ENCODE data around the gene HRC. TPM values are rescaled to one million over a fixed set of nuclear protein-coding genes. Genes with fewer than 3 reads are reported as not detected.
A peak's percentile ranks its signal among the peaks of the same experiment; 100 is the strongest.
"Not testable (repeated sequence)": the region's sequence is repeated elsewhere in the genome, so short reads cannot be mapped to it uniquely, and the experiment has no call there.

The HRC gene
- not detected for polyA plus RNA-seq

DNA sequence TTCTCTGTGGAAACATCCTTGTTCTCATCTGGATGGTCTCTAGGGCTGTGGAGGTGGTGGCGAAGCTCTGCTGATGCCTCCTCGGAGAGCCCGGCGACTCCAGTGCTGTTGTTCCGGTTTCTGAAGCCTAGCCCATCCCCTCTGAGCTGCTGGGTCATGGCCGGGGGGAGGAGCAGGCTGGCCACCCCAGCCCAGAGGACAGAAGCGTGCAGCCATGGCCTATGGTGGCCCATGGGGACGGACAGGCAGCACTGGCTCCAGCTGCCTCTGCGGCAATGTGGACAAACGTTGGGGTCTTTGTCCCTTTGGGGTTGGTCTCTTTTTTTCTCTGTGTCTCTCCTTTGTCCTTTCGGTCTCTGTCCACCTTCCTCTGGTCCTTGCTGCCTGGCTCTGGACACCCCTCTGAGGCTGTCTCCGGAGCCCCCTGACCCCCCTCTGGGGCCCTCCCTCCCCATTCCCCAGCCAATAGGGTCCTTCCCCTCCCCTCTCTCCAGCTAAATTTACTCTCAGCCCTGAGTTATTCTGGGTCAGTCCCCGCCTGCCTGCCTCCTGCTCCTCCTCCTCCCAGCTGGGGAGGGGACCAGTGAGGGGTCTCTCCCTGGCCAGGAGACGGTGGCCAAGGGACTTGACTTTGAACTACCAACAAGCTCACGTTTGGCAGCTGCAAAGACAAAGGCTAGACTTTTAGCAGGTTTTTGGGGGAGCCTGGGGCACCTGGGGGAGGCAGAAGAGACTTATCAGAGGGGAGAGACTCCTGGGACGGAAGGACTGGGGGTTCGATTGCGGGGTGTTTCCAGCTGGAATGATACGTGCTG lies at the start of gene HRC:
HRC (minus strand) TSS at position 392 of the 815 bp plus-strand sequence; CDS start at position 233, 159 bp downstream.
- Mint-ChIP-seq H3K27me3 (ENCODE audit: low read depth in 3 of 3) (peaks cover 12 to 31% (median 13%) of the 10 kb centered on the region in 3 donors), H3K27ac (peak within 1 kb of the TSS in 1 of 6 donors; percentile 1), H3K36me3 (peaks cover 0 to 4% (median 3%) of the 10 kb centered on the region in 3 donors), H3K4me3 (no peak within 1 kb of the TSS), H3K4me1 (peaks cover 16 to 18% of the 10 kb centered on the region in 2 donors), H3K9me3 (peaks cover 0 to 3% (median 0%) of the 10 kb centered on the region in 6 donors)
- no peak for DNase-seq

GRCh38 chr19:49201042-49201441 lies 45.8 kb upstream of the HRC start:
- H3K4me1 Mint-ChIP-seq: no peaks in the 10 kb centered on the region
- no peak overlapping the region for H3K4me3 Mint-ChIP-seq
- no peak for DNase-seq
- H3K27me3 Mint-ChIP-seq (ENCODE audit: low read depth in 3 of 3): peaks cover 0 to 13% (median 2%) of the 10 kb centered on the region in 3 donors
- H3K36me3 Mint-ChIP-seq: no peaks in the 10 kb centered on the region
- H3K27ac Mint-ChIP-seq: peak overlapping the region in 1 of 6 donors; percentile 24
- no peaks in the 10 kb centered on the region for H3K9me3 Mint-ChIP-seq

DNA sequence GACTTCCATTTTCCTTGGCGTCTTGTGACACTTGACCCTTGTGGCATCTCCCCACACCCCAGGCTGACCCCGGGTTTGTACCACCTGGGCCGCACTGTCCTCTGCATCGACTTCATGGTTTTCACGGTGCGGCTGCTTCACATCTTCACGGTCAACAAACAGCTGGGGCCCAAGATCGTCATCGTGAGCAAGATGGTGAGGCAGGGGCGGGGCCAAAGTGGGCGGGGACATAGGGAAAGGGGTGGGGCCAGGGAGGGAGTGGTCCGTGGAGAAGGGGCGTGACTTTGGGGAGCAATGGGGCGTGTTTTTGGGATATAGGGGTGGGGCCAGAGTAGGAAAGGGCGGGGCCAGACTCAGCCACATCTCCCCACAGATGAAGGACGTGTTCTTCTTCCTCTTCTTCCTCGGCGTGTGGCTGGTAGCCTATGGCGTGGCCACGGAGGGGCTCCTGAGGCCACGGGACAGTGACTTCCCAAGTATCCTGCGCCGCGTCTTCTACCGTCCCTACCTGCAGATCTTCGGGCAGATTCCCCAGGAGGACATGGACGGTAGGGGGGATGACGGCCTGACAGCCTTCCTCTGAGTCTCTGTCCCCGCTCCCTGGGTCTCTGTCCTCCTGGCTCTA lies 45.2 kb upstream of the HRC start:
- no peaks in the 10 kb centered on the region for H3K9me3 Mint-ChIP-seq
- H3K4me1 Mint-ChIP-seq: no peaks in the 10 kb centered on the region
- H3K4me3 Mint-ChIP-seq: no peak overlapping the region
- DNase-seq: no peak
- no peaks in the 10 kb centered on the region for H3K36me3 Mint-ChIP-seq
- H3K27ac Mint-ChIP-seq: no peak overlapping the region
- H3K27me3 Mint-ChIP-seq (ENCODE audit: low read depth in 3 of 3): peaks cover 0 to 13% (median 2%) of the 10 kb centered on the region in 3 donors

GRCh38 chr19:49196527-49197240 lies 41.5 kb upstream of the HRC start:
- H3K4me3 Mint-ChIP-seq: no peak overlapping the region
- H3K27me3 Mint-ChIP-seq (ENCODE audit: low read depth in 3 of 3): peaks cover 0 to 8% (median 2%) of the 10 kb centered on the region in 3 donors
- no peaks in the 10 kb centered on the region for H3K4me1 Mint-ChIP-seq
- no peak for DNase-seq
- H3K27ac Mint-ChIP-seq: no peak overlapping the region
- no peaks in the 10 kb centered on the region for H3K9me3 Mint-ChIP-seq
- no peaks in the 10 kb centered on the region for H3K36me3 Mint-ChIP-seq

DNA sequence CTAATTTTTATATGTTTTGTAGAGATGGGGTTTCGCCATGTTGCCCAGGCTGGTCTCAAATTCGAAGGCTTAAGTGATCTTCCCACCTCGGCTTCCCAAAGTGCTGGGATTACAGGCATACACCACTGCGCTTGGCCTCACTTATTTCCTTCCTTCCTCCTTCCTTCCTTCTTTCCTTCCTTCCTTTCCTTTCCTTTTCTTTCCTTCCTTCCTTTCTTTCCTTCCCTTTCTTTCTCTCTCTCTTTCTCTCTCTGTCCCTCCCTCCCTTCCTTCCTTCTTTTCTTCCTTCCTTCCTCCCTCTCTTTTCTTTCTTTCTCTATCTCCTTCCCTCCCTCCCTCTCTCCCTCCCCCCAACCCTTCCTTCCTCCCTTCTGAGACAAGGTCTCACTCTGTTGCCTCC lies 39.2 kb upstream of the HRC start:
- no peaks in the 10 kb centered on the region for H3K9me3 Mint-ChIP-seq
- no peak for DNase-seq
- no peak overlapping the region for H3K4me3 Mint-ChIP-seq
- peaks cover 0 to 6% (median 2%) of the 10 kb centered on the region in 3 donors for H3K27me3 Mint-ChIP-seq (ENCODE audit: low read depth in 3 of 3)
- H3K27ac Mint-ChIP-seq: peak overlapping the region in 1 of 6 donors; percentile 57
- H3K36me3 Mint-ChIP-seq: no peaks in the 10 kb centered on the region
- H3K4me1 Mint-ChIP-seq: peaks cover 5 to 6% of the 10 kb centered on the region in 2 donors

DNA sequence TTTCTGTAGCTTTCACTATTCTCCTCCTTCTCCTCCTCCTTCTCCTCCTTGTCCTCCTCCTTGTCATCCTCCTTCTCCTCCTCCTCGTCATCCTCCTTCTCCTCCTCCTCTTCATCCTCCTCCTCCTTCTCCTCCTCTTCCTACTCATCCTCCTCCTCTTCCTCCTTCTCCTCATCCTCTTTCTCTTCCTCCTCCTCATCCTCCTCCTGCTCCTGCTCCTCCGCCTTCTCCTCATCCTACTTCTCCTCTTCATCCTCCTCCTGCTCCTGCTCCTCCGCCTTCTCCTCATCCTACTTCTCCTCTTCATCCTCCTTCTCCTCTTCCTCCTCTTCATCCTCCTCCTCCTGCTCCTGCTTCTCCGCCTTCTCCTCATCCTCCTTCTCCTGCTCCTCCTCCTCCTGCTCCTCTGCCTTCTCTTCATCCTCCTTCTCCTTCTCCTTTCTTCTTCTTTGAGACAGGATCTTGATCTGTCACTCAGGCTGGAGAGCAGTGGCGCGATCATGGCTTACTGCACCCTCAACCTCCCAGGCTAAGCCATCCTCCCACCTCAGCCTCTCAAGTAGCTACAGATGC lies 38.7 kb upstream of the HRC start:
- no peaks in the 10 kb centered on the region for H3K9me3 Mint-ChIP-seq
- H3K36me3 Mint-ChIP-seq: no peaks in the 10 kb centered on the region
- no peak overlapping the region for H3K27ac Mint-ChIP-seq
- H3K4me1 Mint-ChIP-seq: peaks cover 6 to 10% of the 10 kb centered on the region in 2 donors
- no peak overlapping the region for H3K4me3 Mint-ChIP-seq
- H3K27me3 Mint-ChIP-seq (ENCODE audit: low read depth in 3 of 3): peaks cover 0 to 8% (median 4%) of the 10 kb centered on the region in 3 donors
- no peak for DNase-seq

DNA sequence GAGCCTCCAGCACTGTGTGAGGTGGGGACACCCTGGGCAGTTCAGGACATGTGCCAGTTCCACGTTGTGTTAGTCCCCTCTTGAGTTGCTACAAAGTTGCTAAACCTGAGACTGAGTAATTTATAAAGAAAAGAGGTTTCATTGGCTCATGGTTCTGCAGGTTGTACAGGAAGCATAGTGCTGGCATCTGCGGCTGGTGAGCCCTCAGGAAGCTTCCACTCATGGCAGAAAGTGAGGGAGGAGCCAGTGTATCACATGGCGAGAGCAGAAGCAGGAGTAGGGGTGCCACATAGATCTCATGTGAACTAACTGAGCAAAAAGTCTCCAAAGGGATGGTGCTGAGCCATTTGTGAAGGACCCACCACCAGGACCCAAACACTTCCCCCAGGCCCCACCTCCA lies 35.6 kb upstream of the HRC start:
- H3K36me3 Mint-ChIP-seq: no peaks in the 10 kb centered on the region
- no peak overlapping the region for H3K4me3 Mint-ChIP-seq
- peaks cover 4 to 10% (median 5%) of the 10 kb centered on the region in 3 donors for H3K27me3 Mint-ChIP-seq (ENCODE audit: low read depth in 3 of 3)
- no peak overlapping the region for H3K27ac Mint-ChIP-seq
- peaks cover 6 to 10% of the 10 kb centered on the region in 2 donors for H3K4me1 Mint-ChIP-seq
- H3K9me3 Mint-ChIP-seq: peaks cover 0 to 1% (median 0%) of the 10 kb centered on the region in 6 donors
- no peak for DNase-seq

DNA sequence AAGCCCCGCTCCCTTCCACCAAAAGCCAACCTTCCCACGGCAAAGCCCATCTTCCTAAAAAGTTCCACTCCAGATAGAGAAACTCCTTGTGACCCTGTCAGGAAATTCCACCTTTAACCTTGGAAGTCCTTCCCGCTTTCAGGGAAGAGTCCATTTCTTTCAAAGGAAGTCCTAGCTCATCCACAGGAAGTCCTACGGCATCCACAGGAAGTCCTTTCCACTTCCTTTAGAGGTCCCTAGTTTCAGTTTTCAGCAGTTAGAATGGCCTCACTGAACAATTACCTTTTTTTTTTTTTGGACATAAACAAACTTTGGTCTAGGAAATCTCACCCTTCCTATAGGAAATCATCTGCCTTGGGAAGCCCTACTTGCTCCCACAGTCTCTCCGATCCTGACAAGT lies 34.1 kb upstream of the HRC start:
- Mint-ChIP-seq H3K27ac (no peak overlapping the region), H3K36me3 (peaks cover 0 to 4% (median 0%) of the 10 kb centered on the region in 3 donors)

DNA sequence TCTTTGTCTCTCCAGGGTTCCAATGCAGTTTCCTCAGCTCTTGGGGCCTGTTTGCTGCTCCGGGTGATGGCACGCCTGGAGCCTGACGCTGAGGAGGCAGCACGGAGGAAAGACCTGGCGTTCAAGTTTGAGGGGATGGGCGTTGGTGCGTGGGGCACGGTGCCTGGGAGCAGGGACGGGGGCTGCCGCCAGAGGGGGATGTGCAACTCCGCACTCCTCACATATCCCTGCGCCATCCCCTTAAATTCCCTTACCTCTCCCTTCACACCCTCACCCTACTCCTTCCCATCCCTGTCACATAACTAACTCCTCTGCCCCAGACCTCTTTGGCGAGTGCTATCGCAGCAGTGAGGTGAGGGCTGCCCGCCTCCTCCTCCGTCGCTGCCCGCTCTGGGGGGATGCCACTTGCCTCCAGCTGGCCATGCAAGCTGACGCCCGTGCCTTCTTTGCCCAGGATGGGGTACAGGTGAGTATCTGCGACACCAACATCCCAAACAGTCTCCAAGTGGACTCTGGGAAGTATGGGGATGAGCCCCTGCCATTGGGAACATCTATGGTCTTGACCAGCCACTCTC lies 33.5 kb upstream of the HRC start:
- H3K36me3 Mint-ChIP-seq: peaks cover 0 to 7% (median 0%) of the 10 kb centered on the region in 3 donors
- DNase-seq: no peak
- H3K9me3 Mint-ChIP-seq: peaks cover 2 to 14% (median 9%) of the 10 kb centered on the region in 6 donors
- H3K27me3 Mint-ChIP-seq (ENCODE audit: low read depth in 3 of 3): peaks cover 4 to 10% (median 10%) of the 10 kb centered on the region in 3 donors
- H3K4me3 Mint-ChIP-seq: no peak overlapping the region
- H3K4me1 Mint-ChIP-seq: peaks cover 6 to 10% of the 10 kb centered on the region in 2 donors
- H3K27ac Mint-ChIP-seq: no peak overlapping the region

More for the DNA sequence above, 34.1 kb upstream of the HRC start:
- Mint-ChIP-seq H3K9me3 (peaks cover 0 to 9% (median 5%) of the 10 kb centered on the region in 6 donors), H3K27me3 (ENCODE audit: low read depth in 3 of 3) (peaks cover 4 to 10% (median 8%) of the 10 kb centered on the region in 3 donors), H3K4me1 (peaks cover 6 to 10% of the 10 kb centered on the region in 2 donors), H3K4me3 (no peak overlapping the region)
- DNase-seq: no peak

GRCh38 chr19:49186108-49186507 lies 30.9 kb upstream of the HRC start:
- Mint-ChIP-seq H3K4me1 (peaks cover 6 to 10% of the 10 kb centered on the region in 2 donors), H3K4me3 (no peak overlapping the region), H3K27me3 (ENCODE audit: low read depth in 3 of 3) (peaks cover 4 to 12% (median 9%) of the 10 kb centered on the region in 3 donors), H3K36me3 (peaks cover 0 to 7% (median 0%) of the 10 kb centered on the region in 3 donors), H3K27ac (no peak overlapping the region), H3K9me3 (peaks cover 2 to 14% (median 9%) of the 10 kb centered on the region in 6 donors)
- DNase-seq: no peak

GRCh38 chr19:49182848-49183375 lies 27.7 kb upstream of the HRC start:
- no peaks in the 10 kb centered on the region for H3K4me1 Mint-ChIP-seq
- H3K27ac Mint-ChIP-seq: no peak overlapping the region
- peaks cover 0 to 7% (median 0%) of the 10 kb centered on the region in 3 donors for H3K36me3 Mint-ChIP-seq
- peaks cover 2 to 14% (median 9%) of the 10 kb centered on the region in 6 donors for H3K9me3 Mint-ChIP-seq
- no peak overlapping the region for H3K4me3 Mint-ChIP-seq
- H3K27me3 Mint-ChIP-seq (ENCODE audit: low read depth in 3 of 3): peaks cover 4 to 7% (median 7%) of the 10 kb centered on the region in 3 donors
- DNase-seq: no peak

GRCh38 chr19:49182010-49182847 lies 27.0 kb upstream of the HRC start:
- H3K4me3 Mint-ChIP-seq; H3K4me1 Mint-ChIP-seq; H3K27me3 Mint-ChIP-seq (ENCODE audit: low read depth in 3 of 3); DNase-seq; H3K36me3 Mint-ChIP-seq: not testable (repeated sequence)
- peaks cover 2 to 14% (median 9%) of the 10 kb centered on the region in 6 donors for H3K9me3 Mint-ChIP-seq
- peak overlapping the region in 1 of 6 donors; percentile 46 for H3K27ac Mint-ChIP-seq
